ENCODE data around the gene ARRB1. TPM values are rescaled to one million over a fixed set of nuclear protein-coding genes. Genes with fewer than 3 reads are reported as not detected.

ARRB1 gene
- total and polyA plus RNA-seq, 2 of the 13 experiments (the other 11 are each of a cell fraction or from before 2014, with no cell fraction given): 22.5 to 35.7 TPM

DNA sequence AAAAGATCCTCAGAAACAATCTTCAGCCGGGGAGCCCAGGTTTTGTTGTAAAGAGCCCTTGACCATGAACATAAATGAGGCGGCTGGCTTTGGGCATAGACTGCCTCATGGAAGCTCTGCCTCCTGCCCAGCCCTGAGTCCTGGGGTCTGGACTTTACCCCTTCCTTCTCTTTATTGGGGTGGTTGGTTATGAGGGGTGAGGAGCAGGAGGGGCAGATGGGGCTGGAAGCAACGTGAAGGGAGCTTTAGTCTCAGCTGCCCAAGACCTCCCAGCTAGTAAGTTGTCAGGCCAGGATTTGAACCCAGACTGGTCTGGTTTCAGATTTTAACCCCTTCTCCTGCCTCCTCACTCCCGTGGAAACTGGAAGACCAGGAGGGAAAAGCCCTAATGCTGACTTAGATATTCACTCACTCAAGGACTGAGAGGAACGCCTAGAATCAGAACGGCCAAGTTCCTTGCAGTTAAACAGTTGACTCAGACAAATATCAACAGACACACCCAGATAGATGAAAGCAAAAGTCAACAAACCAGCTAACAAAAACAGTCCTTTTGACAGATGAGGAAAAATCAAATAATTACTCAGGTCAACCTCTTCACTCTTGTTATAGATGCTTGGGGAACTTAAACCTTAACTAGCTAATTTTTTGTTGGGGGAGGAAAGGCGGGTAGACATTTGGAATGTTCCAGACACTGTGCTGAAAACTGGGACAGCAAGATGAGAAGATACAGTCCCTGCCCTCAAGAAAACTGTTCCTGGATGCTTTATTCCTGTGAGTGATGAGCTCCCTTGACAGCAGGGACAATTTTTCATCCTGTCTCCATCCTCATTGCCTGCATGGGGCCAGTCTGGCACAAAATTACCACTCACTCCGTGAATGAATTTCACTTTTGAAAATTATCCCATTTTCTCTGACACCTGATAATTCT lies 20.8 kb upstream of the ARRB1 start (continued):
- TF ChIP-seq ZNF264 (CRISPR knock-in tag; IDR thresholded peaks at IDR 0.05) (no peak), ZNF772 (CRISPR knock-in tag; IDR thresholded peaks at IDR 0.05) (no peak), NFYC (CRISPR knock-in tag; IDR thresholded peaks at IDR 0.05) (no peak), ZNF33A (CRISPR knock-in tag; IDR thresholded peaks at IDR 0.05; ENCODE audit: borderline replicate concordance) (no peak), IKZF1 (IDR thresholded peaks at IDR 0.05) (no peak), NFIB (CRISPR knock-in tag; IDR thresholded peaks at IDR 0.05; ENCODE audit: borderline replicate concordance) (no peak), ZNF441 (CRISPR knock-in tag; IDR thresholded peaks at IDR 0.05; ENCODE audit: borderline replicate concordance) (no peak), ZNF136 (CRISPR knock-in tag; IDR thresholded peaks at IDR 0.05; ENCODE audit: low read depth) (no peak), ZNF816 (CRISPR knock-in tag; IDR thresholded peaks at IDR 0.05; ENCODE audit: borderline replicate concordance) (no peak; the same call in 1 of the 2 replicates), ERF (CRISPR knock-in tag; IDR thresholded peaks at IDR 0.05) (no peak), RARA (CRISPR knock-in tag; IDR thresholded peaks at IDR 0.05) (peak; percentile 83), ONECUT2 (CRISPR knock-in tag; IDR thresholded peaks at IDR 0.05) (no peak), GFI1 (CRISPR knock-in tag; IDR thresholded peaks at IDR 0.05; ENCODE audit: borderline replicate concordance) (peak; percentile 80), SMC3 (IDR thresholded peaks at IDR 0.05; ENCODE audit: low read length) (no peak), NFRKB (IDR thresholded peaks at IDR 0.05) (no peak), FOXO1 (CRISPR knock-in tag; IDR thresholded peaks at IDR 0.05) (peak; percentile 21; the same call in 1 of the 2 replicates), ZNF768 (CRISPR knock-in tag; IDR thresholded peaks at IDR 0.05) (no peak), SP5 (CRISPR knock-in tag; IDR thresholded peaks at IDR 0.05; ENCODE audit: borderline replicate concordance, low read depth) (peak; percentile 76), KMT2B (CRISPR knock-in tag; IDR thresholded peaks at IDR 0.05) (no peak), NFATC3 (CRISPR knock-in tag; IDR thresholded peaks at IDR 0.05) (no peak), CHCHD3 (CRISPR knock-in tag; IDR thresholded peaks at IDR 0.05) (no peak), RORA (CRISPR knock-in tag; IDR thresholded peaks at IDR 0.05) (no peak), ZNF20 (CRISPR knock-in tag; IDR thresholded peaks at IDR 0.05) (no peak), ATM (IDR thresholded peaks at IDR 0.05; ENCODE audit: borderline replicate concordance) (no peak)
- TF ChIP-seq, protein P1, sequence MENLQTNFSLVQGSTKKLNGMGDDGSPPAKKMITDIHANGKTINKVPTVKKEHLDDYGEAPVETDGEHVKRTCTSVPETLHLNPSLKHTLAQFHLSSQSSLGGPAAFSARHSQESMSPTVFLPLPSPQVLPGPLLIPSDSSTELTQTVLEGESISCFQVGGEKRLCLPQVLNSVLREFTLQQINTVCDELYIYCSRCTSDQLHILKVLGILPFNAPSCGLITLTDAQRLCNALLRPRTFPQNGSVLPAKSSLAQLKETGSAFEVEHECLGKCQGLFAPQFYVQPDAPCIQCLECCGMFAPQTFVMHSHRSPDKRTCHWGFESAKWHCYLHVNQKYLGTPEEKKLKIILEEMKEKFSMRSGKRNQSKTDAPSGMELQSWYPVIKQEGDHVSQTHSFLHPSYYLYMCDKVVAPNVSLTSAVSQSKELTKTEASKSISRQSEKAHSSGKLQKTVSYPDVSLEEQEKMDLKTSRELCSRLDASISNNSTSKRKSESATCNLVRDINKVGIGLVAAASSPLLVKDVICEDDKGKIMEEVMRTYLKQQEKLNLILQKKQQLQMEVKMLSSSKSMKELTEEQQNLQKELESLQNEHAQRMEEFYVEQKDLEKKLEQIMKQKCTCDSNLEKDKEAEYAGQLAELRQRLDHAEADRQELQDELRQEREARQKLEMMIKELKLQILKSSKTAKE (CRISPR knock-in tag; IDR thresholded peaks at IDR 0.05; ENCODE audit: borderline replicate concordance): peak; percentile 48; the same call in 1 of the 2 replicates
- TF ChIP-seq, protein P2, sequence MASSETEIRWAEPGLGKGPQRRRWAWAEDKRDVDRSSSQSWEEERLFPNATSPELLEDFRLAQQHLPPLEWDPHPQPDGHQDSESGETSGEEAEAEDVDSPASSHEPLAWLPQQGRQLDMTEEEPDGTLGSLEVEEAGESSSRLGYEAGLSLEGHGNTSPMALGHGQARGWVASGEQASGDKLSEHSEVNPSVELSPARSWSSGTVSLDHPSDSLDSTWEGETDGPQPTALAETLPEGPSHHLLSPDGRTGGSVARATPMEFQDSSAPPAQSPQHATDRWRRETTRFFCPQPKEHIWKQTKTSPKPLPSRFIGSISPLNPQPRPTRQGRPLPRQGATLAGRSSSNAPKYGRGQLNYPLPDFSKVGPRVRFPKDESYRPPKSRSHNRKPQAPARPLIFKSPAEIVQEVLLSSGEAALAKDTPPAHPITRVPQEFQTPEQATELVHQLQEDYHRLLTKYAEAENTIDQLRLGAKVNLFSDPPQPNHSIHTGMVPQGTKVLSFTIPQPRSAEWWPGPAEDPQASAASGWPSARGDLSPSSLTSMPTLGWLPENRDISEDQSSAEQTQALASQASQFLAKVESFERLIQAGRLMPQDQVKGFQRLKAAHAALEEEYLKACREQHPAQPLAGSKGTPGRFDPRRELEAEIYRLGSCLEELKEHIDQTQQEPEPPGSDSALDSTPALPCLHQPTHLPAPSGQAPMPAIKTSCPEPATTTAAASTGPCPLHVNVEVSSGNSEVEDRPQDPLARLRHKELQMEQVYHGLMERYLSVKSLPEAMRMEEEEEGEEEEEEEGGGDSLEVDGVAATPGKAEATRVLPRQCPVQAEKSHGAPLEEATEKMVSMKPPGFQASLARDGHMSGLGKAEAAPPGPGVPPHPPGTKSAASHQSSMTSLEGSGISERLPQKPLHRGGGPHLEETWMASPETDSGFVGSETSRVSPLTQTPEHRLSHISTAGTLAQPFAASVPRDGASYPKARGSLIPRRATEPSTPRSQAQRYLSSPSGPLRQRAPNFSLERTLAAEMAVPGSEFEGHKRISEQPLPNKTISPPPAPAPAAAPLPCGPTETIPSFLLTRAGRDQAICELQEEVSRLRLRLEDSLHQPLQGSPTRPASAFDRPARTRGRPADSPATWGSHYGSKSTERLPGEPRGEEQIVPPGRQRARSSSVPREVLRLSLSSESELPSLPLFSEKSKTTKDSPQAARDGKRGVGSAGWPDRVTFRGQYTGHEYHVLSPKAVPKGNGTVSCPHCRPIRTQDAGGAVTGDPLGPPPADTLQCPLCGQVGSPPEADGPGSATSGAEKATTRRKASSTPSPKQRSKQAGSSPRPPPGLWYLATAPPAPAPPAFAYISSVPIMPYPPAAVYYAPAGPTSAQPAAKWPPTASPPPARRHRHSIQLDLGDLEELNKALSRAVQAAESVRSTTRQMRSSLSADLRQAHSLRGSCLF (CRISPR knock-in tag; IDR thresholded peaks at IDR 0.05; ENCODE audit: borderline replicate concordance): no peak
